HG02588 (cell line): ENCODE measurements around the gene STARD6.
"Not testable (repeated sequence)": the region's sequence is repeated elsewhere in the genome, so short reads cannot be mapped to it uniquely, and the experiment has no call there.

Source experiments
- ATAC-seq: cut with Tn5 transposase; IDR thresholded peaks from one replicate; pipeline ENCODE4 v1.9.1; 2021; ENCODE audit warnings: mild to moderate bottlenecking, moderate library complexity; ENCODE audit not compliant: unreplicated experiment

STARD6 gene, protein sequence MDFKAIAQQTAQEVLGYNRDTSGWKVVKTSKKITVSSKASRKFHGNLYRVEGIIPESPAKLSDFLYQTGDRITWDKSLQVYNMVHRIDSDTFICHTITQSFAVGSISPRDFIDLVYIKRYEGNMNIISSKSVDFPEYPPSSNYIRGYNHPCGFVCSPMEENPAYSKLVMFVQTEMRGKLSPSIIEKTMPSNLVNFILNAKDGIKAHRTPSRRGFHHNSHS

DNA sequence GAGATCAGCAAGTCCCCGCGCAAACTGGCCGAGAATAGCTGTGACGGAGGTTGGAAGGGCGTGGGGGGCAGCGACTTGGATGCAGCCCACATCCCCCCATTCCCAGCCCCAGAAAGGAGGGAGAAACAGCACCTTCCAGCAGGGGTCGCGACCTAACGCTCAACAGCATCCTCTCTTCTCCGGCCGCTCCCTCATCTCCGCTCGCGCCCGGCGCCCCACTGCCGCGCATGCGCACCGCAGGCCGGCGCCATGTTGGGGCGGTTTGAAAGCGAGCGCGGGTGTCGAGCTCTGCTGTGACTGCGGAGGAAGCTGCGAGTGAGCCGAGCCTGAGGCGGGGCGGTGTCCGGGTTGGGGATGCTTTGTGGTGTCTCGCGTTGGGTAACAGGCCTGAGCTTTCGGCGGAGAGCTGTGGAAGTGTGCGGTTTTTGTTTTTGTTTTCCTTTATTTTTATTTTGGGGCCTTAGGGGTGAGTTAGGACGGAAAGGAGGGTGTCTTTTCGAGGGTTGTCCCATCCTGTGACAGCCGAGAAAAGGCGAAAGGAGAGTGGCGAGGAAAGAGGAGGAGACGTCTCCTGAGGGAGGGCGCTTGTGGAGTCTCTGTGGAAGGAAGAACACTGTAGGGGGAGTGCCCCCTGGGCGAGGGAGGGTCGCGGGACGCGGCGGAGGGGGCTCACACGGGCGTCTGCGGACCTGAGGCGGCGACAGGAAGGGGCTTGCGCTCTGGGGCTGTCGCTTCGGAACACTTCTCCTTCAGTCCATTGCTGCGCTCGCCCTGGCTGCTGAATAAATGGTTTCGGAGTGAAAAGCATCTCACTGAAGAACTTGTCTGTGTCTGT, at the start of gene STARD6, which contains the start of gene C18orf54:
STARD6 (minus strand) TSS at position 199 of the 835 bp plus-strand sequence. CDS start 3,285 bp downstream, outside the sequence.
C18orf54 (plus strand) TSS at position 247 of the 835 bp plus-strand sequence. CDS start 2,667 bp downstream, outside the sequence.
- peak; percentile 95 for ATAC-seq

DNA sequence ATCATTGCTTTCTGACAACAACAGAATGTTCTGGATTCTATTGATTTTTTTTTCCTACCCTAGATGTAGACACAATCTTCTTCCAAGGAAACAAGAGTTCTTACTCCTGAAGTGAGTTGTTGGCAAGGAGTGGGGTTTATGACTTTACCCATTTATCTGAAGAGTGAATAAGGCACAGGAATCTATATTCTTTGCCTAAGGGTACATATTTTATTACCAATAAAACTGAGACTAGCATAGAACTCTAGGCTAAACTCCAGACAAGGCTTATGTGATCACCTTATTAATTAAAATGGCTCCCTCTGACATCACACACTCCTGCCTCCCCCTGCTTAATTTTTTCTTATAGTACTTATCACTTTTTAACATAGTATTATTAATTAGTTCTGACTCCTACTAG, 47.6 kb upstream of the STARD6 start:
- no peak for ATAC-seq

DNA sequence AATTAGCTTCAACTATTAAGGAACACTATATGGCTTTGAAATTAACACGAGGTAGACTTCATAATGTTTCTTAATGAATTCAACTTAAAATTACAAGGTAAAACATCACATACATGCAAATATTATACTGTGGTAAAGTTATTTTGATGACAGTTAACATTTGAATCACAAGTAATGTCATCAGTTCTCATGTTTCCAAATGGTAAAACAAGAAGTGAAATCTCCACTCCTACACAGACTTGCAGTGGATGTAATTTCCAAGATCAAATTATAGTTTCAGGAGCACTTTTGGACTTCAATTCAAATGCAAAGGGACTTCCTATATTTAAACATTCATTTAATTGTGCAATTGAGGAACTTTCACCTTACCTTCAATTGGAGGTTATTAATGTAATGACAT, 39.1 kb upstream of the STARD6 start:
- ATAC-seq: no peak

GRCh38 chr18:54393648-54394294, 36.1 kb upstream of the STARD6 start:
- no peak for ATAC-seq

DNA sequence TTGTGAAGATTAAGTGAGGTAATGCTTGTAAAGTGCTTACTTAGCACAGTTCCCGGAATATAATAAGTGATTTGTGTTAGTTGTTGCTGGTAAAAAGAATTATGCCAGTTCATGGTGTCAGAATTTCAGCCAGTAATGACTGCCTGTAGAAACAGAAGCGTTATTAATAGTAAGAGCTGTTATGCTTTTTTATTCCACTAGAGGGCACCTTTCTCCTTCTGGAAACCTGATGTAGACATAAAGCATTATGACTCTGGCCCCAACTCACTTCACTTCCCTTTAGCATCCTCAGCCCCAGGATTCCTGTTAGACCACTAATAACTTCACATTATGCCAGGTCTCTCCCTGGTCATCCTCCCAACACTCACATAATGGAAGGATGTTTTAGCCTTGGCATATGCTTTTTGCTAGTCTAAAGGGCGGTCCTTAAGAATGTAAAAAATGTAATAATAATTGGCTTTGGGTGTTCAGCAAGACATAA, 34.9 kb upstream of the STARD6 start:
- ATAC-seq: peak; percentile 57

- no peak for ATAC-seq
Observed at GRCh38 chr18:54390838-54391237, 33.2 kb upstream of the STARD6 start.

DNA sequence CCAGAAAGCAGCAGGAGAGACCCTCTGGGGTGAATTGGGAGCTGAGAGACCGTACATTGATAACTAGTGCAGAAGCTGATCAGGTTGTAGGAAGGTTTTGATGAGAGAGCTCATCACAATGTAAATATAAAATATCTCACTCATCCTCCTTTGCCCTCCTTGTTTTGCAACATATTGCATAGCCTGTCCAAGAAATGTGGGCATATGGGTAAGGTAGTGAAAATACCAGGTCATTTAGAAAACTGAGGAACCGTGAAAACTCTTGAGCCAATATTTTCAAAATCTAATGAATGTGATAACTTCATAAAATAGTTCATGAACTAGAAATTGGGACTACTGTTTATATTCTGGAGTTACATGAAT, 31.5 kb upstream of the STARD6 start:
- ATAC-seq: peak; percentile 5

GRCh38 chr18:54388203-54389142, 30.8 kb upstream of the STARD6 start:
- ATAC-seq: peak; percentile 87

DNA sequence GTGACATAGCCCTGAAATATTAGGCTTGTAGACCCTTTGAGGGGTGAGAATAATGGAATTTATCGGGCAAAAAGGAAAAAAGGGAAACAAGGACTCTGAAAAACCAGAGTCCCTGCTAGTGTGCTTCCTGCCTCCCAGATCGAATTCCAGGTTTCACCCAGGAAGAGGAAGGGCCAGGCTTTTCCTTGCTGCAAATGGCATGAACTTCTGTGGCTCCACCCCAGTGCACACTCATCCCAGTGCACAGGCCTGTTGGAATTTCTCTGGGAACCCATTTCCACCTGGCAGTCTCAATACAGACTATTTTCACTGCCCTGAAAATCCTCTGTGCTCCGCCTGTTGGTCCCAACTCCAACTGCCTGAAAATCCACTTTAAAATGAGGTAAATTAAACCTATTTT, 30.0 kb upstream of the STARD6 start:
- no peak for ATAC-seq

GRCh38 chr18:54386800-54387495, 29.3 kb upstream of the STARD6 start:
- ATAC-seq: not testable (repeated sequence)

DNA sequence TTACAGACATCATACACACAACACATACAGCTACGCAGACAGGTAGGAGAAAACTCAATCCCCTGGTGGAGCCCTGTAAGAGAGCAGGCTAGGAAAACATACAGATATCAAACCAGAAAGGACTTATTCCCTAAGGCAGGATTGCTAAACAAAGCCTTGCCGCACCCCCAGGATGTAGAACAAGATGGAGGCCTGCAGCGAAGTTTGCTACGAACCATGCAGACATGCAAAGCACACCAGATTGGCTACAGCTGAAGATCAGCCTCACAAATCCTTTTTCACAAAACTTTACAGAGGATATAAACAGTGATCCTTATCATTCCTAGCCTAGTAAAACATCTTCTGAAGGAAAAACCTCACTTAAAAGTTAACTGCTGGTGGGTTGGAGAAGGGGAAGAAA, 28.4 kb upstream of the STARD6 start:
- ATAC-seq: no peak

GRCh38 chr18:54382733-54383252, 25.1 kb upstream of the STARD6 start:
- ATAC-seq: no peak

GRCh38 chr18:54382076-54382475, 24.4 kb upstream of the STARD6 start:
- ATAC-seq: no peak

- no peak for ATAC-seq
Observed at GRCh38 chr18:54381640-54382039, 24.0 kb upstream of the STARD6 start.

GRCh38 chr18:54378057-54378456, 20.4 kb upstream of the STARD6 start:
- ATAC-seq: no peak

- ATAC-seq: no peak
Observed at GRCh38 chr18:54360406-54360805, 2.7 kb upstream of the STARD6 start.

DNA sequence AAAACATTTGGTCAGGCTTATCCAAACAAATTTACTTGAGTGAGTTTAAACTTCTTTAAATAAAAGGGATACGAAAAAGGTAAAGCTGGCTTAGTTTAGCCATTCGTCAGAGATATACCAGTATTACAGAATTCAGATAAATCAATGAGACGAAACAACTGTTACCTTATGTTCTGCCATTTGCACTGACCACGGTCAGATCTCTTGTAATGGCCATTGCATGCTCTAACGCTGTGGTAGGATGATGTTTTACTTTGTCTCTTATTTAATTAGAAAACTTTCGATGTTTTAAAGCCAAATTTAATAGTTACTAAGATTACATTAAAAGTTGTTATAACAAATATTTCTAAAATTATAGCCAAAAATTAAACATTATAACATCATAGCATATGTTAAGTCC, 1.6 kb upstream of the STARD6 start:
- ATAC-seq: no peak

DNA sequence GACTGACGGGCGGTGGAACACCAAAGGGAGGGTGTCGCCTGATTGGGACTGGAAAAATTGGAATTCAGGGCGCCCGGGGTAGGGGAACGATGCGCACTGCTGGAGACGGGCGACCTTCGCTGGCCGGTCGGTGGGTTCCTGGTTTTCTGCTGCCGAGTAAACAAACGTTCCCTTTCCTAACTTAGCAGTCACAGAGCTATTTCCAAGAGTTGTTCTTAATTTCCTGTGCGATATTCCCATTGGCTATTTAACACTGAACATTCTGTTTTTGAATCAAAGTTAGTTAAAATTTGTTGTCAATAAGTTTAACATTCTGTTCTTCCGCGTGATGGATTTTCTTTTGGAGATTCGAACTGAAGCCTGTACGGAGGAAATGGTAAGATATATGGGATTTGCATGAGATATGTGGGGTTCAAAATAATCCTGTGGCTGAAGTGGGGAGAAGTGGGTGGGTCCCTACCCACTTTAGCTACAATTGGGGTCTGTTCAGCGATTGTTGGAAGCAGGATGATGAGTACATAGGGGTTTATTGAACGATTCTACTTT, 910 bp upstream of the STARD6 start:
- ATAC-seq: peak; percentile 14

GRCh38 chr18:54357082-54357659, 487 bp downstream of the STARD6 start:
- peak; percentile 39 for ATAC-seq
